Kidney capillary endothelial cell (primary cell): Measurements from ENCODE around the gene PRR33.

Experiments
- DNase-seq: peaks from one replicate; pipeline ENCODE4 v3.0.0-alpha.2; 2018; ENCODE audit warnings: low spot score

PRR33 gene

DNA sequence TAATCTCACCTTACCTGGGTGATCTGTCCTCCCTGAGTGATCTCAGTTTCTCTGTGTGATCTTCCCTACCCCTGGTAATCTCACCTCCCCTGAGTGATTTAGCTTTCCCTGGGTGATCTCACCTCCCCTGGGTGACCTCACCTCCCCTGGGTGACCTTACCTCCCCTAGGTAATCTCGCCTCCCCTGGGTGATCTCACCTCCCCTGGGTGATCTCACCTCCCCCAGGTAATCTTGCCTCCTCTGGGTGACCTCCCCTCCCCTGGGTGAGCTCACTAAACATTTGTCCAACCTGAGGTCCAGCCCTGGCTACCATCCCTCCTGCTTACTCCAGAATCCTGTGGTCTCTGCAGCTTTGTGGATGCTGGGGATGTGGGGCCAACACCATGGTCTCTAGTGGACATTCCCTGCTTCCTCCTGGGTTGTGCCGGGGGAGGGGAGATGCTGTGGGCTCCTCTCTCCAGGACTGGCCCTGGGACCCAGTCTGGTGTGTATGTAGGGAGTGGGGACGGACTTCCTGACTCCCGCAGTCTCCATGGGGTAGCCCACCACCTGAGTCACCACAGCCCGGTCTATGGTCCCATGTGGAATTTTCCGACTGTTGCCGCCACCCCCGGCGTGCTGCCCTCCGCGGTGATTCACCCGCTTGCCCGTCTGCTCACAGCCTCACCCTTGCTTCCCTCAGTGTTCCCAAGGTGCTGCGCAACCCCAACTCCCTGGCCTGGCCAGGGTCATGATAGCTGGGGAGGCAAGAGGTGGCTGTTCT is 28.9 kb downstream of the PRR33 start:
- DNase-seq = no peak

DNA sequence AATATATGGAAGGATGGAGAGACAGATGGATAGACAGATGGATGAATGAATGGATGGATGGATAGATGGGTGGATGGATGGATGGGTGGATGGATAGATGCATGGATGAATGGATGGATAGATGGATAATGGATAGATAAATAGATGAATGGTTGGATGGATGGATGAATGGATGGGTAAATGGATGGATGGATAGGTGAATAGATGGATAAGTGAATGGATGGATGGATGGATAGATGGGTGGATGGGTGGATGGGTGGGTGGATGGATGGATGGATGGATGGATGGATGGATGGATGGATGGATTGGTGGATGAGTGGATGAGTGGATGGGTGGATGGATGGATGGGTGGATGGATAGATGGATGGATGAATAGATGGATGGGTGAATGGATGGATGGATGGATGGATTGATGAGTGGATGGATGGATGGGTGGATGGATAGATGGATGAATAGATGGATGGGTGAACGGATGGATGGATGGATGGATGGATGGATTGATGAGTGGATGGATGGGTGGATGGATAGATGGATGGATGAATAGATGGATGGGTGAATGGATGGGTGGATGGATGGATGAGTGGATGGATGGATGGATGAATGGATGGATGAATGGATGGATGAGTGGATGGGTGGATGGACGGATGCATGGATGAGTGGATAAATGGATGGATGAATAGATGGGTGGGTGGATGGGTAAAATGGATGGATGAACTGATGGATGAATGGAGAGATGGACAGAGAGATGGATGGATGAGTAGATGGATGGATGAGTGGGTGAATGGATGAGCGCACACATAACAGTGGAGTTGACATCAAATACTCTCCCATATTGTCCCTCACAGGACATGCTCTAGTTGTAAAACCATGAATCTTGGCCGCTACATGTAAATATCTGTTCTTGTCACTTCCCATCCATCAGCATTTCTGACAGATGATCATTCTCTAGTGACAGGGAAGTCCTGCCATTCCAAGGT is 30.0 kb downstream of the PRR33 start:
- DNase-seq = no peak

DNA sequence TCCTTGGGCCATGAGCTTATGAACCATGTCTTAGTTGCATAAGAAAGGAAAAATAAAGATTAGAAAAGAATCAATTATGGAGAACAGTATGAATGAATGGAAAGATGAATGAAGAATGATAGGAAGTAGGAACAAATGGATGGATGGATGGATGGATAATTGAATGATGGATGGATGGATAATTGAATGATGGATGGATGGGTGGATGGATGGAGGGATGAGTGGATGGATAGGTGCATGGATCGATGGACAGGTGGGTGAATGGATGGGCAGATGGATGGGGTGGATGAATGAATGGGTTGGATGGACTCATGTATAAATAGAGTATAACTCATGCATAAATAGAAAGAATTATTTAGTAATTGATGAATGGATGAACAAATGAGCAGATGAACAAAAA is 31.6 kb downstream of the PRR33 start:
- DNase-seq = no peak

DNA sequence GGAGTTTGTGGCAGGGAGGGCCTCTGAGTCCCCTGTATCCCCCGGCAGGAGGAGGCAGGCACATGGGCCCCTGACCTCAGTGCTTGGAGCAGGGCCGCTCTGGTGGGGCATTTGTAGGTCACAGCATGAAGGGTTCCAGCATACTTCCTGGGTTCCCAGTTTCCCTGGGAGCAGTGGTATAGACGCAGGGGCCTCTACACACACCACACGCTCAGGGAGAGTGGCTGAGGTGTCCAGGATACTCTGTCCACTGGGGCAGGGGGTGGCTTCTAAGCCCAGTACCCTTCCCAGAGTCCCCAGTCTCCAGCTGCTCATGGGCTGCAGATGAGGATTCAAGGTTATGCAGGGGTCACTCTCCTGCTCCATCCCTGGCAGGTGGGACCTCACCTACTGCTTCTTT is 32.7 kb downstream of the PRR33 start:
- no peak for DNase-seq

DNA sequence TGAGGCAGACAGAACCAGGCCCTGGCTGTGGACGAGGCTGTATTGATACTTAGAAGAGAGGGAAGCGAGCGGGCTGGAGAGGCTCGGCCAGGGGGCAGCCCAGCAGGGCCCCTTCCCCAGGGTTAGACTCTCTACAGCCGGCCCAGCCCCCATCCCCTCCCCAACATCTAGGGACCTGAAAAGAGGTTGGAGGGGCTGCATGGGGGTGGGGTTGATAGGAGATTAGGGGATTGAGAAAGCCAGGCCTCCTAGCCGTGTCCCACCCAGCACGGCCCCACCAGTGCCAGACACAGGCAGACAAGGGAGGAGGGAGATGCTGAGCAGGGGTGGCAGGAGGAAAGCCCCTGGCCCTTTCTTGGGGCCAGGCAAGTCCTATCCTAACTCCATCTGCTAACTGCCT is 33.1 kb downstream of the PRR33 start:
- DNase-seq = no peak

GRCh38 chr11:1858154-1858553 is 33.5 kb downstream of the PRR33 start:
- no peak for DNase-seq

DNA sequence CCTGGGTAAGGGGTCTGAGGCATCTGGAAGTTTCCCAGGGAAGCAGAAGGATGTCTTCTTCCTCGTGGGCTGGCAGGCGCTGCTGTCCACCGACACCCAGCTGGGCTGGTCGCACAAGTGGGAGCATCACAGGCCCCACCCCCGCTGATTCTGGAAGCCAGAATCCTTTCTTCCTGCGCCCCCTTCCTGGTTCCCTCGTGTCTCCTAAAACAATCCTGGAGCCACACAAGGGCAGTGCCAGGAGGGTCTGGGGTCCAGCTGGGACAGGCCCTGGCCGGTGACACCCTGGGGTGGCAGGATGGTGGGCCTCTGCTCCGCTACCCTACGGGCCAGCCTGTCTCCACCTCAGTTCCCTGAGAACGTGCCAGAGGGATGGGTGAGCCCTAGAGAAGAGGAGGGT is 34.6 kb downstream of the PRR33 start:
- no peak for DNase-seq

DNA sequence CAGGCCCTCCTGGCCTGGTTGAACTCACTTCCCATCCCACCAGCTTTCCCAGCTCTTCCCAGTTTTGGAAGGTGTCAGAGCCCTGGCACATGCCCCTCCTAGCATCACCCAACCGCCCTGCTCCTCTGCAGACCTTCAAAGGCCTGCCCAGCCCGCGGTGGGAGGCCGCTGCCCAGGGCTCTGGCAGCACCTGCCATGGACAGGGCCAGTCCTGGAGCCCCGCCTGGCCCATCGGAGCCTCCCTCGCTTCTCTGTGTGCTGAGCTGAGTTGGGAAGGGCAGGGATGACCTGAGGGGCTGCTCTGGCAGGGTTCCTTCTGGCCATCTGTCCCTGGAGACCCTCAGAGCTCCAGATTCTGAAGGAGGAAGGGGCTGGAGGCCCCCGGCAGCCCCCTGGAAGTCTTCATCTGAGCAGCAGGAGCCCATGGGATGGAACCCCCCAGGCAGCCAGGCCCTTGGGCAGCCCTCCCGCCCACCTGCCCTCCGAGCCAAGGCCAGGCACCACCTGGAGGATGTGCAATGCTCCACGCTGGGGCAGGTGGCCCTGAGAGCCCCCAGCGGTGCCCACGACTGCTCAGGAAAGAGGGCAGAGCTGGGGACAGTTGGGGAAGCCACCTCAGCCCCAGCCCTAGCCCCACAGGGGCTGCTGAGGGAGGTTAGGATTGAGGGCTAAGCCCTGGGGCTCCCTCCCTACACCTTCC is 35.2 kb downstream of the PRR33 start:
- DNase-seq = no peak

DNA sequence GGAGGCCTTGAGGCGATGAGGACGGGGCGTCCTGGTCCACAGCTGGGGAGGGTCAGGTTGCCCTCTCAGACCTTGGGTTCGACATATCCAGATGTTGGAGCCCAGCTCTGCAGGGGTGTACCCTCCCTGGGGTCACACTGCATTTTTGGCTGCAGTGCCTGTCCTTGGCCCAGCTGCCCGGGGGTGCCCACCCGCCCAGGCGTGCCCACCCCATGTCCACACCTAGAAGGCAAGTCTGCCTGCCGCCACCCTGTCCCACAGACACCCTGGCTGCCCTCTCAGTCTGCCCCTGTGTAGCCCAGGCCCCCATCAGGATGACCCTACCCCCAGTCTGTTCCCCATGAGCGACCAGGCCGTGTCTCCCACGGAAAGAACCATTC is 35.8 kb downstream of the PRR33 start:
- no peak for DNase-seq

DNA sequence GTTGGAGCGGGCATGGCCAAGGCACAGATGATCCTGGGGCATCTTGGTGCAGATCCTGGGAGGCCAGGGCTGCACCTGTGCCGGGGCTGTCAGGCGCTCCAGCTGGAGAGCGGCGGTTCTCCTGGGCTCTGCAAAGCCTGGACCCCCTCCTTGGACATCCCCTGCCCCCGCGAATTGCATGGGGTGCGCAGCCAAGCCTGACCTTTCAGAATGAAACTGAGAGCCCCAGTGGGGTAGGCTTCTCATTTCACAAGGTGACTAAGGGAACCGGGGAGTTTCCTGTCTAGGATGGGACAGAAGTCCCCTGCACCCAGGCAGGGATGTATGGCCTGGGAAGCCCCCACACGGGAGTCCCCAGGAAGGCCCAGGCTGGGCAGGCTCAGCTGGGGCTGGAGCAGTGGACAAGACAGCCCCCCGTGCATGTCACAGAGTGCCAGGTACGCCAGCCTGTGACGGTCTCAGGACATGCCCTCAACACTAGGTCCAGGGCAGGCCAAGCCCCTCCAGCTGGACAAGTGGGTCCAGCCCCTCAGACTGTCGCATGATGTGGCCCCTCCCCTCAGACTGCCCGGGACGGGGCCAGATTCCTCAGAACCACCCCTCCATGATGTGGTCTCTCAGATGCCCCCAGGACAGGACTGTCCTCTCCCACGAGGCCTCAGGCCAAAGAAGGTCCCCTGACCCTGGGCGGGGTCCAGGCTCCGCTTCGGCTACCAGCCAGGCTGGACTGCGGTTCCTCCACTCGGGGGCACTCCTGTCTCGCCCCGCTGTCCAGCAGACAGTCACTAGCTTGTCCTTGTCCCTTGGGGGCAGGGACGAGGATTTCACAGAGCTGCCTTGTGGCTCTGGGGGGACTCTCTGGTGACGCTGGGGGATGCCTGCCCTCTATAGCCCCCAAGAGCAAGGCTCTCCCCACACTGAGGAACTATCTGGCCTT is 36.5 kb downstream of the PRR33 start:
- no peak for DNase-seq

DNA sequence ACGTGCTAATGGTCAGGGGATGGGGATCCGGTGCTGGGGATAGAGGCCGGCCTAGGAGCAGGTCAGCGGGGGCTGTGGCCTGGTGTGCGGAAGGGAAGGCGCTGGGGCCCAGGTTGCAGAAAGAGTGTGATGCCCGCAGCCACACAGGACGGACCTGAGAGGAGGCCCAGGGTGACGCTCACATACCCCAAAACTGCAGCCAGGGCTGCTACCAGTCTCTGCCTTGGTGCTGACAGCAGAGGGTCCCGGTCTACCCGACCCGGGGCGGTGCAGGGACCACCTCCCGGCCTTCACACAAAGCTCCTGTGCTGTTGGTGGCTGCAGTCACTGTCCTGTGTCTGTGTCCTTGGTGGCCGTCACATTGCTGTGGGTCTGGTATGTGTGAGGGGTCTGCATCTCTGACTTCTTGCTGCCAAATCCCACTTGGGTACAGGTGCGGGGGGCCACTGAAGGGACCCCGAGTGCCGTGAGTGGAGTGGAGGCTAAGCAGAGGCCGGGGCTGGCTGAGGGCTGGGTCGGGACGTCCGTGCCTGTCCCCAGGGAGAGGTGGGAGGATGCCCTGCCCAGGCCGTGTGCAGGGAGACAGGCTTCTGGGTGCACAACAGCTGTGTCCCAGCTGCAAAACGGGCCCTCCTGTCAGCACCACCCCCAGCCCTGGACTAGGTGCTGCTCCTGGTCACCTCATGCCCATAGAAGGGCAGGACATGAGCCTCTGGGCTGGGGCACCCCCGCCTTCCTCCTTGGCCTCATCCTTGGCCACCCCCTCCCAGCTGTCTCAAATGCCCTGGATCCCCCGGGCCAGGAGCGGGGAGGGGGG is 37.4 kb downstream of the PRR33 start:
- DNase-seq = no peak

- no peak for DNase-seq
Measured at GRCh38 chr11:1853376-1854131, 38.1 kb downstream of the PRR33 start.

DNA sequence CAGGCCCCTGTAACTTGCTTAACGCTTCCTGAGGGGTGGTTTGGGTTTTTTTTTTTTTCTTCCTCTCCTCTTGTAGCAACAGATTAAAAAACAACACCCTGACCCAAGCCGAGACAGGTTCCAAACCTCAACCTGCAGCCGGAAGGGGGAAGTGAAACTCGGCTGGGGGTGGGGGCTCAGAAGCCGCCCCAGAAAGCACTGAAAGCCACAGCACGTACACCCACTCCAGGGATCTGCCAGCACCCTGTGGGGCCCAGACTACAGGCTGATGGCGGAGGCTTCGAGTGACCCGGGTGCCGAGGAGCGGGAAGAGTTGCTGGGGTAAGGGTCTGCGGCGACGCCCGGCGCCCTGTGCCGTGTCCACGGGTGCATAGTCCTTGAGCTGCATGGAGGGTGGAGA is 38.8 kb downstream of the PRR33 start, which contains the start of gene LSP1:
Gene LSP1, plus strand, starts transcription at position 208 of the 400 bp plus-strand sequence. Its CDS starts 61 bp downstream, at position 269.
- DNase-seq = no peak

GRCh38 chr11:1852271-1852876 is 39.3 kb downstream of the PRR33 start:
- DNase-seq = no peak

GRCh38 chr11:1851468-1852180 is 40.1 kb downstream of the PRR33 start:
- DNase-seq = no peak

- DNase-seq = no peak
Measured at GRCh38 chr11:1848640-1849430, 42.9 kb downstream of the PRR33 start.

GRCh38 chr11:1847926-1848639 is 43.6 kb downstream of the PRR33 start:
- DNase-seq = no peak
